Measurements from ENCODE around the gene VPS16. TPM values are rescaled to one million over a fixed set of nuclear protein-coding genes. Genes with fewer than 3 reads are reported as not detected.

VPS16 gene
- total and polyA plus RNA-seq, 2 of the 4 experiments (the other 2 are of a cell fraction): 38.7 to 48.0 TPM

GRCh38 chr20:2838847-2839671 lies 1.5 kb upstream of the VPS16 start:
- WGBS, 2 experiments (ENCODE audit: extremely low coverage in 2 of 2, insufficient read length in 1 of 2): 100% methylated on average over 5 of the region's 15 CpGs; no CpG with 5 or more reads in 1 of the 2 experiments
- Histone ChIP-seq H3K14ac (replicated peaks; ENCODE audit: low read depth, low read length) (no peak overlapping the region), H3K4me1 (ENCODE audit: control insufficient read depth, insufficient read depth, low read length) (peaks cover 8% of the 10 kb centered on the region), H4K5ac (ENCODE audit: low read depth, low read length) (no peak overlapping the region), H2BK120ac (ENCODE audit: low read depth, low read length) (no peak overlapping the region), H3K79me1 (ENCODE audit: low read depth in 1 of 2, low read length in 2 of 2) (peaks cover 28 to 49% of the 10 kb centered on the region in 2 experiments), H2AK5ac (ENCODE audit: low read depth, low read length) (peak overlapping the region; percentile 83), H3K23ac (ENCODE audit: low read depth, low read length) (0 out of 2 replicates have a peak overlapping the region, but pooled peaks have one; percentile 33), H2BK5ac (ENCODE audit: low read depth, low read length, poor library complexity, severe bottlenecking) (no peak overlapping the region), H3K4ac (ENCODE audit: low read depth, low read length) (peak overlapping the region; percentile 58), H4K20me1 (ENCODE audit: insufficient read depth, low read length) (no peaks in the 10 kb centered on the region), H3K9me1 (ENCODE audit: insufficient read depth, low read length) (peaks cover 25% of the 10 kb centered on the region), H2AFZ (replicated peaks; ENCODE audit: low read length, poor library complexity) (no peak overlapping the region), H3K9me3 (ENCODE audit: control insufficient read depth, insufficient read depth, low read length) (no peaks in the 10 kb centered on the region), H2AK9ac (replicated peaks; ENCODE audit: low read depth, low read length, poor library complexity) (peak overlapping the region; percentile 100), H4K8ac (ENCODE audit: low read depth in 2 of 2, low read length in 2 of 2) (peak overlapping the region; percentile 97 to 99; a peak in 2 of 4 replicates), H3K27me3 (ENCODE audit: control insufficient read depth, insufficient read depth, low read length) (no peaks in the 10 kb centered on the region), H3K9ac (ENCODE audit: low read depth, low read length) (no peak overlapping the region), H3K4me3 (ENCODE audit: insufficient read depth, low read depth, low read length) (no peak overlapping the region), H3K56ac (ENCODE audit: extremely low read depth, insufficient read depth, low read length) (no peak overlapping the region), H3K4me2 (ENCODE audit: low read depth, low read length) (no peak overlapping the region), H2BK15ac (ENCODE audit: low read depth, low read length) (no peak overlapping the region), H3K27ac (ENCODE audit: insufficient read depth, low read length) (no peak overlapping the region), H3K36me3 (ENCODE audit: control insufficient read depth, insufficient read depth, low read length) (peaks cover 26% of the 10 kb centered on the region), H4K91ac (ENCODE audit: insufficient read depth, low read depth, low read length) (no peak overlapping the region), H2BK20ac (ENCODE audit: low read depth, low read length) (peak overlapping the region; percentile 14; the same call in 1 of the 2 replicates), H3K18ac (ENCODE audit: low read depth, low read length) (no peak overlapping the region)
- intact Hi-C loops (cut with micrococcal nuclease): no loop called here
- ChIA-PET POLR2A (ENCODE audit: unreplicated experiment) (interaction anchor here (0.6 kb wide), 1 partner anchor 1179 kb away, joined by 3 read pairs; no protein-coding TSS in a partner anchor), CTCF (no interaction called here)
- ATAC-seq (ENCODE audit: low read depth) (no peak), DNase-seq (no peak)
- no TSS peak for BruUV-seq (replicated peaks)
- TF ChIP-seq MXI1 (IDR thresholded peaks at IDR 0.05; ENCODE audit: borderline replicate concordance, low read depth, low read length): no peak
- TF ChIP-seq USF2 (IDR thresholded peaks at IDR 0.05; ENCODE audit: low read depth, low read length): no peak
- TF ChIP-seq BHLHE40 (IDR thresholded peaks at IDR 0.05; ENCODE audit: low read depth, low read length): no peak
- TF ChIP-seq CEBPB (IDR thresholded peaks at IDR 0.05; ENCODE audit: low read depth, low read length): no peak
- no peak for TF ChIP-seq MAFK (IDR thresholded peaks at IDR 0.05; ENCODE audit: low read depth, low read length)
- no peak for TF ChIP-seq RCOR1 (IDR thresholded peaks at IDR 0.05; ENCODE audit: insufficient replicate concordance, low read length)
- no peak for TF ChIP-seq MAZ (IDR thresholded peaks at IDR 0.05; ENCODE audit: borderline replicate concordance, low read depth, low read length)
- TF ChIP-seq FOS (IDR thresholded peaks at IDR 0.05; ENCODE audit: low read depth, low read length): no peak
- TF ChIP-seq SMC3 (IDR thresholded peaks at IDR 0.05; ENCODE audit: low read depth, low read length): no peak
- TF ChIP-seq CHD1 (IDR thresholded peaks at IDR 0.05; ENCODE audit: low read depth, low read length): no peak
- no peak for TF ChIP-seq NFE2L2 (IDR thresholded peaks at IDR 0.05; ENCODE audit: low read depth, low read length)
- dilution Hi-C loops (cut with HindIII; ENCODE audit: low sequenced_read_pairs, unreplicated experiment): no loop called here
- in situ Hi-C loops (cut with MboI; ENCODE audit: low sequenced_read_pairs): loop anchor here (25.0 kb wide), 1 partner anchor 327 kb away; the partner anchor contains the start of gene ZNF343
